Stimulated activated CD4-positive, alpha-beta T cell treated with anti-CD3 and anti-CD28 coated beads, TNF-alpha, amount 100 ng/mL, for 24 hours (primary cell): ENCODE results near the gene LGALS12.
"Not testable (repeated sequence)": the region's sequence is repeated elsewhere in the genome, so short reads cannot be mapped to it uniquely, and the experiment has no call there.

Experiments used
- DNase-seq, 3 experiments: peaks; one replicate each; pipeline ENCODE4 v3.0.0-alpha.2; 2020; ENCODE audit warnings: low read depth in 3 of 3

The LGALS12 gene

DNA sequence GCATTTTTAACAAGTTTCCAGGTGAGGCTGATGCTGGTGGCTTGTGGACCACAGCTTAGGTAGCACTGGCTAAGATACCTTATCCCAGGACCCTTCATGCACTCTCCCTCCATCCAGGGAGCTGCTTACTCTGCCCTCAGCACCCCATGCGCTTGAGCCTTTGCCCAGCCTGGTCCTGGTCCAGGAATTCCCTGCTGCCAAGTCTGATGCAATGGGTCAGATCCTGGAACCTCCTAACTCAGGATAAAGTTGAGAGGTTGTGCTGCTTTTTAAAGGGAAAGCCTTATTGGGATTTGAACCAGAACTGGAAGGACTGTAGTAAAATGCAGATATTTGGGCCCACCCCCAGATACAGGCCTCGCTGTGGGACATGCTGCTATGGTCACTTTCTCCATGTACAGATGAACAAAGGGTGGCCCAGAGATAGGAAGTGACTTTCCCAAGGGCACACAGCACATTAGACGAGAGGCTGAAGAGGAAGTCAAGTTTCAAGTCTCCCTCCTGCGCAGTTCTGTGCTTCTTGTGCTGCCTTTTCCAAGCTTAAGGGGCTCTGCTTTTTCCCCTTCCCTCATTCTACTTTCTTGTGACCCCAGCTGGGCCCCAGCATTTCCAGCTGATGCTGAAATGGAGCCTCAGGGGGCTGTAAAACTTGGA, 824 bp upstream of the LGALS12 start:
- DNase-seq: no peak

- DNase-seq: no peak
Measured at GRCh38 chr11:63506876-63507275, 992 bp downstream of the LGALS12 start.

DNA sequence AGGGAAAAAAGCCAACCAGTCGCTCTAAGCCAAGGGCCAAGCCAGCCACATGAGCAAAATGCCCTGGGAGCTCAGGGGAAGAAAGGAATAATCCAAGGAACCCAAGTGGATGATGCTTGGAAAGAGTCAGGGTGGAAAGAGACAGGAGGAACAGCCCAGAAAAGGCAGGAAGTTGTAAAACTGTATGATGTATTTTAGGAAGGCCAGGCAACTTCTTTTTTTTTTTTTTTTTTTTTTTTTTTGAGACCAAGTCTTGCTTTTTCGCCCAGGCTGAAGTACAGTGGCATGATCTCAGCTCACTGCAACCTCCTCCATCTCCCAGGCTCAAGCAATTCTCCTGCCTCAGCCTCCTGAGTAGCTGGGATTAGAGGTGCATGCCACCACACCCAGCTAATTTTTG, 1.6 kb downstream of the LGALS12 start:
- DNase-seq: no peak

- DNase-seq: no peak
Measured at GRCh38 chr11:63508009-63508408, 2.1 kb downstream of the LGALS12 start.

GRCh38 chr11:63508745-63509144, 2.9 kb downstream of the LGALS12 start:
- no peak for DNase-seq

- DNase-seq: no peak
Measured at GRCh38 chr11:63510360-63511047, 4.6 kb downstream of the LGALS12 start.

- DNase-seq: no peak
Measured at GRCh38 chr11:63511048-63511748, 5.3 kb downstream of the LGALS12 start.

GRCh38 chr11:63512816-63513215, 6.9 kb downstream of the LGALS12 start:
- DNase-seq: no peak

DNA sequence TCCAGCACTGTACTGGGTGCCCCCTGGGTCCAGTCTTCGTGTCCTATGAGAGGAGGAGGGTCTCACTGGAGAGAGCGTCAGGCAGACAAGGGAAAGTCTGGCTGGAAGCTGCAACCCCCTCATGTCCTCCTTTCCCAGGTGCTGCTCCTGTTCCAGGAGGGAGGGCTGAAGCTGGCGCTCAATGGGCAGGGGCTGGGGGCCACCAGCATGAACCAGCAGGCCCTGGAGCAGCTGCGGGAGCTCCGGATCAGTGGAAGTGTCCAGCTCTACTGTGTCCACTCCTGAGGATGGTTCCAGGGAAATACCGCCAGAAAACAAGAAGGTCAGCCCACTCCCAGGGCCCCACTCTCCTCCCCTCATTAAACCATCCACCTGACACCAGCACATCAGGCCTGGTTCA, 10.2 kb downstream of the LGALS12 start:
- no peak for DNase-seq

GRCh38 chr11:63517156-63517555, 11.3 kb downstream of the LGALS12 start:
- DNase-seq: no peak

GRCh38 chr11:63518548-63518947, 12.7 kb downstream of the LGALS12 start:
- no peak for DNase-seq

DNA sequence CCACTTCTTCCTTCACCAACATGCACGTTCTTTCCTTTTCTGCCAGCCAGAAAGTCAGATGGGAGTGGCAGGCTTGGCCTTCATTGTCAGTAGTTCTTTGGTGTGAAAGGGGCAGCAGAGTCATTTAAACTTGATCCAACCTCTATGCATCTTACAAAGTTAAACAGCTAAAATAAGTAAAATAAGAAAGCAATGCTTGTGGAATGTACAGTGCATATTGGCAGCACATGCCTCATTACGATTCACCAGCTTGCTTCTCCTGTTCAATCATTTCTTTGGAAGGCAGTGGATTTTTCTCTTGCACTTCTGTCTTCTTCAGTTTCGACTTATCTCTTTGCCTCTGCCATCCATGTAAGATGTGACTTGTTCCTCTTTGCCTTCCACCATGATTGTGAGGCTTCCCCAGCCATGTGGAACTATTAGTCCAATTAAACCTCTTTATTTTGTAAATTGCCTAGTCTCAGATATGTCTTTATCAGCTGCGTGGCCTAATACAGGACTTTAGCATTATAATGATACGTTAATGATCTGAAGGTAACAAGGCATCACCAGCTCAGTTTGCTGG, 14.8 kb downstream of the LGALS12 start:
- no peak for DNase-seq

DNA sequence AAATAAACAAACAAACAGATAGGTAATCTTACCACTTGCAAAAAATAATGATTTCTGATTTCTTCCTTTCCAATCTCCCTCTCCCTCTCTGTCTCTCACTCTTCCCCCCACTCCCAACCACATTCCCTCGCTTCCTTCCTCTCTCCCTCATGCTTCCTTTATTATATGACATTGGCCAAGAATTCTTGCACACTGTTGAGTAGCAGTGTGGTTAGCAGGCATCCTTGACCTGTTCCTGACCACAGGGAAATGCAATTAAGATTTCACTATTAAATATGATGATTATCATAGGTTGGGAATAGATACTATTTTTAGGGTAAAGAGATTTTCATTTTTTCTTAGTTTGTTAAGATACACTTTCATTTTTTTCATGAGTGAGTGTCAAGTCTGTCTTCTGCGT, 16.0 kb downstream of the LGALS12 start:
- DNase-seq: no peak

DNA sequence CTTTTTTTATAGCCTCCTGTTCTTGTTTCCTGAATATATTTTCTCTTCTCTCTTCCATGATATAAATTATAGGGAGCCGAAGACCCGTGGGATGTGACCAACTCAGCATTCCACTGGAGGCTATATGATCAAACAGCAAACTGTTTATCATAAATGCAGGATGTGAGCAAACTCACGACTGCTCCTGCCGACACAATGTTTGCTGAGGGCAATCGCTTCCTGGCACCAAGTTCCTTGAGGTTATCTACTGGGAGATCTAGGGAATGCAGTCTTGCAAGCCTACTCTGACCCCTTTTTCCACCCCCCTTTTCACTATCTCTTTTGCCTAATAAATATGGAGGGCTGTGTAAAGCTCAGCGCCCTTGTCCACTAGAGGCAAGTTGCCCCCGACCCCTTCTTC, 17.3 kb downstream of the LGALS12 start:
- no peak for DNase-seq

- no peak for DNase-seq
Measured at GRCh38 chr11:63527667-63528066, 21.8 kb downstream of the LGALS12 start.

DNA sequence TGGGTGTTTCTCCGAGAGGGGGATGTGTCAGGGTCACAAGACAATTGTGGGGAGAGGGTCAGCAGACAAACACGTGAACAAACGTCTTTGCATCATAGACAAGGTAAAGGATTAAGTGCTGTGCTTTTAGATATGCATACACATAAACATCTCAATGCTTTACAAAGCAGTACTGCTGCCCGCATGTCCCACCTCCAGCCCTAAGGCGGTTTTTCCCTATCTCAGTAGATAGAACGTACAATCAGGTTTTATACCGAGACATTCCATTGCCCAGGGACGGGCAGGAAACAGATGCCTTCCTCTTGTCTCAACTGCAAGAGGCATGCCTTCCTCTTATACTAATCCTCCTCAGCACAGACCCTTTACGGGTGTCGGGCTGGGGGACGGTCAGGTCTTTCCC, 22.3 kb downstream of the LGALS12 start:
- not testable (repeated sequence) for DNase-seq

GRCh38 chr11:63528729-63529278, 22.9 kb downstream of the LGALS12 start:
- not testable (repeated sequence) for DNase-seq

- DNase-seq: not testable (repeated sequence)
Measured at GRCh38 chr11:63529373-63529772, 23.5 kb downstream of the LGALS12 start.

GRCh38 chr11:63530021-63530420, 24.1 kb downstream of the LGALS12 start:
- DNase-seq: no peak

DNA sequence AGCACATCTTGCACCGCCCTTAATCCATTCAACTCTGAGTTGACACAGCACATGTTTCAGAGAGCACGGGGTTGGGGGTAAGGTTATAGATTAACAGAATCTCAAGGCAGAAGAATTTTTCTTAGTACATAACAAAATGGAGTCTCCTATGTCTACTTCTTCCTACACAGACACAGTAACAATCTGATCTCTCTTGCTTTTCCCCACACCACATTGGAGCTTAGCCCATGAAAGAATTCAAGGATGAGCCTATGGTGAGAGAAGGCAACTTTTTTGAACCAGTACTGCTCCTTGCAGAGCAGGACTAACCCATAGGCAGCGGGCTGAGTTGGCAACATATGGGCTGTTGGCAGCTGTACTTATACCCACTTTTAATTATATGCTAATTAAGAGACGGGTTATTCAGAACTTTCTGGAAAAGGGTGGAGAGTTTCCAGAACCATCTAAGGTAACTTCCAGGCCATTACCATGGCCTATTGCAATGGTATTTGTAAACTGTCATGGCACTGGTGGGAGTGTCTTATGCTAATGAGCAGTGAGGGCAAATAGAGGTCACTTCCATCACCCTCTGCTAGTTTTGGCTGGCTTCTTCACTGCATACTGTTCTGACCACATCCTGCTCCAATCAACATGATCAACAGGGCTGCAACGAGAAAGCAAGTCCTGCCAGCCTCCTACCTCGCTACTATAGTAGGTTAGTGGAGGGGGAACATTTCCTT, 25.3 kb downstream of the LGALS12 start:
- DNase-seq: peak in 1 of 3 experiments; percentile 33

GRCh38 chr11:63532117-63532516, 26.2 kb downstream of the LGALS12 start:
- DNase-seq: no peak
